Adrenal gland (tissue), 12 donors: ENCODE measurements around the gene ZNRF1. TPM values are rescaled to one million over a fixed set of nuclear protein-coding genes. Genes with fewer than 3 reads are reported as not detected.

ENCODE experiments used
- DNase-seq, 7 donors: peaks; one replicate each; pipeline ENCODE4 v3.0.0-alpha.2; 2019 to 2020
- H3K27ac ChIP-seq, 5 donors: fragments of 200-600 bp; sonication (generic) in 4 of 5; 1 replicate in 3 of 5; 2 replicates in 2 of 5; pipeline versions ENCODE4 v1.5.1 to v1.8.0; 2016 to 2020; ENCODE audit warnings: mild to moderate bottlenecking in 1 of 5
- H3K27me3 ChIP-seq: fragments of 200-600 bp; 2 replicates; pipeline ENCODE4 v1.8.0; 2021
- H3K36me3 ChIP-seq, 2 donors: fragments of 200-600 bp; replicated peaks in 1 of 2; 1 replicate in 1 of 2; 2 replicates in 1 of 2; pipeline versions ENCODE4 v1.5.1 to v1.8.0; 2018 to 2022
- H3K4me1 ChIP-seq, 2 donors: fragments of 200-600 bp; replicated peaks in 1 of 2; 1 replicate in 1 of 2; 2 replicates in 1 of 2; pipeline versions ENCODE4 v1.5.1 to v1.8.0; 2018 to 2021
- H3K4me3 ChIP-seq, 4 donors: fragments of 200-600 bp; sonication (generic) in 3 of 4; one replicate each; pipeline ENCODE4 v1.5.1; 2016 to 2018
- H3K9me3 ChIP-seq, 3 donors: fragments of 200-600 bp; sonication (generic) in 1 of 3; replicated peaks in 1 of 3; 1 replicate in 2 of 3; 2 replicates in 1 of 3; pipeline versions ENCODE4 v1.5.1 to v1.8.0; 2016 to 2021
- CTCF ChIP-seq, 6 experiments: fragments of 450-650 bp in 4 of 6; fragments of 200-600 bp in 2 of 6; sonication (generic) in 1 of 6; IDR thresholded peaks; 1 replicate in 5 of 6; 2 replicates in 1 of 6; pipeline versions ENCODE4 v1.5.1 to v1.8.0; 2016 to 2021; ENCODE audit warnings: antibody characterized with exemption in 6 of 6, mild to moderate bottlenecking in 2 of 6, moderate library complexity in 1 of 6
- POLR2A ChIP-seq, 2 donors: fragments of 450-650 bp; IDR thresholded peaks; one replicate each; pipeline ENCODE4 v1.6.1; 2017; ENCODE audit warnings: antibody characterized with exemption in 2 of 2, mild to moderate bottlenecking in 2 of 2, moderate library complexity in 1 of 2
- WGBS, 4 donors: extraction: QIAGEN DNeasy Blood & Tissue Kit in 2 of 4; methylation state at CpG; one replicate each; pipeline versions ENCODE4 v1.1.5 to v1.1.7; 2013 to 2017; 5-methylcytosine and 5-hydroxymethylcytosine counted together
- intact Hi-C, 2 donors: fragments of 100-400 bp; cut with DNase I; formaldehyde crosslinking; loops; one replicate each; pipeline versions ENCODE4 v1.14.1 to v1.15.0; 2022 to 2023
- polyA plus RNA-seq, 3 donors: library from polyadenylated mRNA; stranded (reverse); fragments of 200-250 nt in 2 of 3; fragments of 350-450 nt in 1 of 3; fragmentation: Illumina TruSeq in 1 of 3; extraction: RNeasy Lipid Tissue Mini Kit (QIAGEN cat#74804) in 1 of 3; gene quantifications; one replicate each; pipeline ENCODE4 v1.2.3, GENCODE V29; 2013 to 2014
- total RNA-seq, 9 donors: library from RNA; depleted of rRNA in 4 of 9; stranded (reverse); fragments of >200 nt in 4 of 9; fragments of 120-200 nt in 1 of 9; fragmentation: NEBNext Ultra II Directional in 1 of 9; extraction: Animal tissue kit (Norgen Biotek cat#: 25700) in 1 of 9; gene quantifications; one replicate each; pipeline versions ENCODE4 v1.1.0 to v1.2.4, GENCODE V29; 2013 to 2023
- donor health status: healthy with polysubstance abuse.
- donor health status: Bipolar disorder and iron deficiency.
- donor health status: DM: yes; HTN: yes; CAD: no.
- donor health status: DM: no; HTN: no; CAD: no.
- donor health status: DM: no; HTN: no; CAD: no.
- donor health status: DM: yes; HTN: yes; CAD: no.

The ZNRF1 gene
- total and polyA plus RNA-seq, 12 donors: 9.9 to 29.2 (median 25.4) TPM

- Histone ChIP-seq H3K9me3 (peaks cover 0 to 7% (median 0%) of the 10 kb centered on the region in 3 donors), H3K36me3 (no peaks in the 10 kb centered on the region), H3K27me3 (no peaks in the 10 kb centered on the region), H3K4me3 (no peak overlapping the region), H3K4me1 (peaks cover 18 to 30% of the 10 kb centered on the region in 2 donors), H3K27ac (no peak overlapping the region)
- DNase-seq: no peak
- TF ChIP-seq CTCF (IDR thresholded peaks at IDR 0.05): no peak
- no peak for TF ChIP-seq POLR2A (IDR thresholded peaks at IDR 0.05)
- WGBS, 4 donors: 92 to 95% (median 94%) methylated on average over 4 of the region's 4 CpGs
- intact Hi-C loops: no loop called here
Observed at GRCh38 chr16:75022567-75022966, 23.7 kb downstream of the ZNRF1 start.

- peaks cover 18 to 25% of the 10 kb centered on the region in 2 donors for H3K4me1 ChIP-seq
- H3K27me3 ChIP-seq: no peaks in the 10 kb centered on the region
- intact Hi-C loops: no loop called here
- H3K27ac ChIP-seq: no peak overlapping the region
- no peak for TF ChIP-seq CTCF (IDR thresholded peaks at IDR 0.05)
- no peak for TF ChIP-seq POLR2A (IDR thresholded peaks at IDR 0.05)
- 96 to 100% (median 97%) methylated on average over 2 of the region's 2 CpGs for WGBS, 4 donors
- H3K4me3 ChIP-seq: no peak overlapping the region
- H3K36me3 ChIP-seq: no peaks in the 10 kb centered on the region
- peaks cover 0 to 7% (median 0%) of the 10 kb centered on the region in 3 donors for H3K9me3 ChIP-seq
- DNase-seq: no peak
Observed at GRCh38 chr16:75023009-75023408, 24.2 kb downstream of the ZNRF1 start.

- intact Hi-C loops: no loop called here
- TF ChIP-seq CTCF (IDR thresholded peaks at IDR 0.05): no peak
- TF ChIP-seq POLR2A (IDR thresholded peaks at IDR 0.05): no peak
- Histone ChIP-seq H3K9me3 (peaks cover 0 to 7% (median 0%) of the 10 kb centered on the region in 3 donors), H3K4me3 (no peak overlapping the region), H3K27me3 (no peaks in the 10 kb centered on the region), H3K36me3 (no peaks in the 10 kb centered on the region), H3K27ac (no peak overlapping the region), H3K4me1 (peaks cover 18 to 23% of the 10 kb centered on the region in 2 donors)
- WGBS, 4 donors: 73 to 82% (median 77%) methylated on average over 3 of the region's 3 CpGs
- no peak for DNase-seq
Observed at GRCh38 chr16:75024182-75024581, 25.4 kb downstream of the ZNRF1 start.

- Histone ChIP-seq H3K4me1 (peaks cover 18 to 23% of the 10 kb centered on the region in 2 donors), H3K27ac (no peak overlapping the region), H3K4me3 (no peak overlapping the region), H3K36me3 (no peaks in the 10 kb centered on the region), H3K27me3 (no peaks in the 10 kb centered on the region), H3K9me3 (peaks cover 0 to 7% (median 0%) of the 10 kb centered on the region in 3 donors)
- no peak for DNase-seq
- 66 to 78% (median 70%) methylated on average over 4 of the region's 4 CpGs for WGBS, 4 donors
- no peak for TF ChIP-seq POLR2A (IDR thresholded peaks at IDR 0.05)
- TF ChIP-seq CTCF (IDR thresholded peaks at IDR 0.05): no peak
- intact Hi-C loops: no loop called here
Observed at GRCh38 chr16:75024594-75024993, 25.8 kb downstream of the ZNRF1 start.
